HepG2 (cell line): ENCODE measurements around the gene EZH1. TPM values are rescaled to one million over a fixed set of nuclear protein-coding genes. Genes with fewer than 3 reads are reported as not detected.

Experiments
- BHLHE40 ChIP-seq: IDR thresholded peaks from 2 replicates; pipeline ENCODE4 v1.6.1; 2011; ENCODE audit warnings: low read length, improper control_type of control experiment
- DNMT1 ChIP-seq: sonication (generic); formaldehyde crosslinking; IDR thresholded peaks from 2 replicates; pipeline ENCODE4 v1.5.1; 2020; ENCODE audit warnings: mild to moderate bottlenecking, missing genetic modification reagents
- FOXP1 ChIP-seq, 2 experiments: fragments of 450-650 bp in 1 of 2; IDR thresholded peaks; 2 replicates each; pipeline ENCODE4 v1.6.1; 2017 to 2018; ENCODE audit warnings: antibody characterized with exemption in 1 of 2
- HMG20A ChIP-seq: IDR thresholded peaks from 2 replicates; pipeline ENCODE4 v1.6.1; 2016; ENCODE audit warnings: borderline replicate concordance
- HNRNPL ChIP-seq: fragments of 200-400 bp; formaldehyde crosslinking; IDR thresholded peaks from 2 replicates; pipeline ENCODE4 v1.6.1; 2017; ENCODE audit warnings: mild to moderate bottlenecking, low read depth, low read length
- KAT8 ChIP-seq: IDR thresholded peaks from 2 replicates; pipeline ENCODE4 v1.6.1; 2016; ENCODE audit warnings: missing genetic modification reagents, missing compliant biosample characterization
- MIXL1 ChIP-seq: IDR thresholded peaks from 2 replicates; pipeline ENCODE4 v1.6.1; 2016
- NFKBIZ ChIP-seq: IDR thresholded peaks from 2 replicates; pipeline ENCODE4 v1.6.1; 2018; ENCODE audit warnings: missing genetic modification reagents, missing compliant biosample characterization
- NKX3-1 ChIP-seq: sonication (generic); formaldehyde crosslinking; IDR thresholded peaks from 2 replicates; pipeline ENCODE4 v1.5.0; 2020; ENCODE audit warnings: missing genetic modification reagents
- POLR2AphosphoS5 ChIP-seq: IDR thresholded peaks from 2 replicates; pipeline ENCODE4 v1.6.1; 2012; ENCODE audit warnings: low read depth, low read length
- REXO4 ChIP-seq: sonication (generic); formaldehyde crosslinking; IDR thresholded peaks from 2 replicates; pipeline ENCODE4 v1.8.0; 2022; ENCODE audit warnings: missing genetic modification reagents, mild to moderate bottlenecking, borderline replicate concordance
- SIN3A ChIP-seq: IDR thresholded peaks from 2 replicates; pipeline ENCODE4 v1.6.1; 2011; ENCODE audit warnings: low read depth, mild to moderate bottlenecking, control low read depth, low read length, borderline replicate concordance
- SMAD1 ChIP-seq: sonication (generic); formaldehyde crosslinking; IDR thresholded peaks from 2 replicates; pipeline ENCODE4 v1.4.0; 2020; ENCODE audit warnings: missing genetic modification reagents, low read depth, mild to moderate bottlenecking, borderline replicate concordance
- SMAD9 ChIP-seq: sonication (generic); formaldehyde crosslinking; IDR thresholded peaks from 2 replicates; pipeline ENCODE4 v1.5.1; 2020; ENCODE audit warnings: mild to moderate bottlenecking, missing genetic modification reagents
- TBX2 ChIP-seq: sonication (generic); formaldehyde crosslinking; IDR thresholded peaks from 2 replicates; pipeline ENCODE4 v1.5.0; 2020; ENCODE audit warnings: missing genetic modification reagents, mild to moderate bottlenecking, borderline replicate concordance
- TCF12 ChIP-seq, 2 experiments: fragments of 450-650 bp in 1 of 2; sonication (generic) in 1 of 2; formaldehyde crosslinking in 1 of 2; IDR thresholded peaks; 2 replicates each; pipeline versions ENCODE4 v1.6.1 to v1.8.0; 2017 to 2022; ENCODE audit warnings: antibody characterized with exemption in 1 of 2, mild to moderate bottlenecking in 1 of 2, missing genetic modification reagents in 1 of 2, moderate library complexity in 1 of 2
- ZC3H4 ChIP-seq: sonication (generic); formaldehyde crosslinking; IDR thresholded peaks from 2 replicates; pipeline ENCODE4 v1.4.0; 2020; ENCODE audit warnings: missing genetic modification reagents, borderline replicate concordance
- ZNF138 ChIP-seq: sonication (generic); formaldehyde crosslinking; IDR thresholded peaks from 2 replicates; pipeline ENCODE4 v1.5.0; 2020; ENCODE audit warnings: mild to moderate bottlenecking, low read depth, missing genetic modification reagents
- ZNF225 ChIP-seq: sonication (generic); formaldehyde crosslinking; IDR thresholded peaks from 2 replicates; pipeline ENCODE4 v1.4.0; 2020; ENCODE audit warnings: mild to moderate bottlenecking, missing genetic modification reagents
- ZNF644 ChIP-seq: IDR thresholded peaks from 2 replicates; pipeline ENCODE4 v1.6.1; 2016; ENCODE audit warnings: low read depth
- ZNF652 ChIP-seq: IDR thresholded peaks from 2 replicates; pipeline ENCODE4 v1.6.1; 2016; ENCODE audit warnings: low read depth, borderline replicate concordance
- ZNF746 ChIP-seq: sonication (generic); formaldehyde crosslinking; IDR thresholded peaks from 2 replicates; pipeline ENCODE4 v1.8.0; 2022; ENCODE audit warnings: mild to moderate bottlenecking, missing genetic modification reagents
- polyA plus RNA-seq, 8 experiments: library from polyadenylated mRNA; depleted of rRNA in 3 of 8; stranded (reverse) in 7 of 8; unstranded in 1 of 8; fragments of >200 nt; fragmentation: Illumina TruSeq in 4 of 8; extraction: Trizol in 4 of 8; gene quantifications; 2 replicates each; pipeline versions ENCODE4 v1.2.1 to v1.2.3, GENCODE V29; 2011 to 2016; ENCODE audit warnings: low read depth in 4 of 8, missing spikeins in 1 of 8, mixed read lengths in 1 of 8; ENCODE audit not compliant: insufficient read depth in 1 of 8
- total RNA-seq, 5 experiments: library from RNA; depleted of rRNA; stranded (reverse); fragments of >200 nt; fragmentation: Illumina TruSeq; extraction: Trizol; gene quantifications; 2 replicates each; pipeline ENCODE4 v1.2.3, GENCODE V29; 2016; ENCODE audit warnings: low read depth in 1 of 5
- TF ChIP-seq, protein P1 (sequence below): sonication (generic); formaldehyde crosslinking; IDR thresholded peaks from 2 replicates; pipeline ENCODE4 v1.4.0; 2020; ENCODE audit warnings: missing genetic modification reagents, mild to moderate bottlenecking, borderline replicate concordance
- TF ChIP-seq, protein P2 (sequence below): sonication (generic); formaldehyde crosslinking; IDR thresholded peaks from 2 replicates; pipeline ENCODE4 v1.5.0; 2020; ENCODE audit warnings: missing genetic modification reagents, mild to moderate bottlenecking, borderline replicate concordance
- TF ChIP-seq, protein P3 (sequence below): sonication (generic); formaldehyde crosslinking; IDR thresholded peaks from 2 replicates; pipeline ENCODE4 v1.4.0; 2020; ENCODE audit warnings: missing genetic modification reagents

Gene EZH1
- total and polyA plus RNA-seq, 2 of the 13 experiments (the other 11 are each of a cell fraction or from before 2014, with no cell fraction given): 11.6 to 24.0 TPM

DNA sequence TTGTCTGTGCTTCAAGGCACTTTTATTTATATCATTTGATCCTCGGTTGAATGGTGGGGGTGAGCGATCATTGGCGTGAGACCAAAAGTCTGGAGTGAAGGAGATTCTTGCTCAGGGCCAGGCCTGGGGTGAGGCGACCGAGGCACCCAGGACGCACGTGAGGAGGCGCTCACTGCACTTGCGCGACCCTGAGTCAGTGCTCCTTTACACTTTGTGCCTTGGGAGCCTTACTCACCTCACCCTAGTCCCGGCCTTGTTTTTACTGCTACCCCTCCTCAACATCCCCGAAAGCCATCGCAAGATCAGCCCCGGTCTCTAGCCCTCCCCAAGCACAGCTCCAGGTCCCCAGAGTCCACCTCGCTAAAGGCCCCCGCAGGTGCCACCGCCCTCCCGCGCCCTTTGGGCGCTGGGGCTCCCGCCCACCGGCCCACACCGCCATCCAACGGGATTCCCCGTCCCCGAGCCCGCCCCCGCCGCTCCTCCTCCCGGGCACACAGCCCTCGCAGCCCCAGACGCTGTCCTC, 496 bp downstream of the EZH1 start (continued):
- TF ChIP-seq HNRNPL (0 out of 2 replicates have a peak, but pooled peaks have one; percentile 18), ZNF652 (no peak), ZC3H4 (CRISPR knock-in tag) (no peak; the same call in 1 of the 2 replicates), POLR2AphosphoS5 (peak; percentile 90), NKX3-1 (CRISPR knock-in tag) (peak; percentile 55; the same call in 1 of the 2 replicates), HMG20A (CRISPR knock-in tag) (no peak), ZNF746 (CRISPR knock-in tag) (0 out of 2 replicates have a peak, but pooled peaks have one; percentile 4), TBX2 (CRISPR knock-in tag) (no peak), REXO4 (0 out of 2 replicates have a peak, but pooled peaks have one; percentile 81), SIN3A (peak; percentile 42; the same call in 1 of the 2 replicates), KAT8 (CRISPR knock-in tag) (0 out of 2 replicates have a peak, but pooled peaks have one; percentile 7), ZNF644 (CRISPR knock-in tag) (no peak), ZNF225 (no peak), DNMT1 (no peak), BHLHE40 (peak; percentile 98), SMAD9 (CRISPR knock-in tag) (peak; percentile 21; the same call in 1 of the 2 replicates), MIXL1 (no peak; the same call in 1 of the 2 replicates), FOXP1 (IDR thresholded peaks at IDR 0.05) (no peak), FOXP1 (CRISPR knock-in tag; IDR thresholded peaks at IDR 0.05) (no peak), NFKBIZ (no peak), ZNF138 (CRISPR knock-in tag) (peak; percentile 48; the same call in 1 of the 2 replicates), SMAD1 (CRISPR knock-in tag) (no peak; the same call in 1 of the 2 replicates), TCF12 (IDR thresholded peaks at IDR 0.05) (no peak), TCF12 (CRISPR knock-in tag; IDR thresholded peaks at IDR 0.05) (0 out of 2 replicates have a peak, but pooled peaks have one; percentile 23)
- TF ChIP-seq, protein P1, sequence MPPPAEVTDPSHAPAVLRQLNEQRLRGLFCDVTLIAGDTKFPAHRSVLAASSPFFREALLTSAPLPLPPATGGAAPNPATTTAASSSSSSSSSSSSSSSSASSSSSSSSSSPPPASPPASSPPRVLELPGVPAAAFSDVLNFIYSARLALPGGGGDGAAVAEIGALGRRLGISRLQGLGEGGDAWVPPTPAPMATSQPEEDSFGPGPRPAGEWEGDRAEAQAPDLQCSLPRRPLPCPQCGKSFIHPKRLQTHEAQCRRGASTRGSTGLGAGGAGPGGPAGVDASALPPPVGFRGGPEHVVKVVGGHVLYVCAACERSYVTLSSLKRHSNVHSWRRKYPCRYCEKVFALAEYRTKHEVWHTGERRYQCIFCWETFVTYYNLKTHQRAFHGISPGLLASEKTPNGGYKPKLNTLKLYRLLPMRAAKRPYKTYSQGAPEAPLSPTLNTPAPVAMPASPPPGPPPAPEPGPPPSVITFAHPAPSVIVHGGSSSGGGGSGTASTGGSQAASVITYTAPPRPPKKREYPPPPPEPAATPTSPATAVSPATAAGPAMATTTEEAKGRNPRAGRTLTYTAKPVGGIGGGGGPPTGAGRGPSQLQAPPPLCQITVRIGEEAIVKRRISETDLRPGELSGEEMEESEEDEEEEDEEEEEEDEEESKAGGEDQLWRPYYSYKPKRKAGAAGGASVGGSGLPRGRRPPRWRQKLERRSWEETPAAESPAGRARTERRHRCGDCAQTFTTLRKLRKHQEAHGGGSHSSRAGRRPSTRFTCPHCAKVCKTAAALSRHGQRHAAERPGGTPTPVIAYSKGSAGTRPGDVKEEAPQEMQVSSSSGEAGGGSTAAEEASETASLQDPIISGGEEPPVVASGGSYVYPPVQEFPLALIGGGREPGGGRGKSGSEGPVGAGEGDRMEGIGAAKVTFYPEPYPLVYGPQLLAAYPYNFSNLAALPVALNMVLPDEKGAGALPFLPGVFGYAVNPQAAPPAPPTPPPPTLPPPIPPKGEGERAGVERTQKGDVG (CRISPR knock-in tag): no peak; the same call in 1 of the 2 replicates
- TF ChIP-seq, protein P2, sequence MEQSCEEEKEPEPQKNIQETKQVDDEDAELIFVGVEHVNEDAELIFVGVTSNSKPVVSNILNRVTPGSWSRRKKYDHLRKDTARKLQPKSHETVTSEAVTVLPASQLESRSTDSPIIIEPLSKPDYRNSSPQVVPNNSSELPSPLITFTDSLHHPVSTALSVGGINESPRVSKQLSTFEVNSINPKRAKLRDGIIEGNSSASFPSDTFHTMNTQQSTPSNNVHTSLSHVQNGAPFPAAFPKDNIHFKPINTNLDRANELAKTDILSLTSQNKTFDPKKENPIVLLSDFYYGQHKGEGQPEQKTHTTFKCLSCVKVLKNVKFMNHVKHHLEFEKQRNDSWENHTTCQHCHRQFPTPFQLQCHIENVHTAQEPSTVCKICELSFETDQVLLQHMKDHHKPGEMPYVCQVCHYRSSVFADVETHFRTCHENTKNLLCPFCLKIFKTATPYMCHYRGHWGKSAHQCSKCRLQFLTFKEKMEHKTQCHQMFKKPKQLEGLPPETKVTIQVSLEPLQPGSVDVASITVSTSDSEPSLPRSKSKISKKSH (CRISPR knock-in tag): 0 out of 2 replicates have a peak, but pooled peaks have one; percentile 4
- TF ChIP-seq, protein P3, sequence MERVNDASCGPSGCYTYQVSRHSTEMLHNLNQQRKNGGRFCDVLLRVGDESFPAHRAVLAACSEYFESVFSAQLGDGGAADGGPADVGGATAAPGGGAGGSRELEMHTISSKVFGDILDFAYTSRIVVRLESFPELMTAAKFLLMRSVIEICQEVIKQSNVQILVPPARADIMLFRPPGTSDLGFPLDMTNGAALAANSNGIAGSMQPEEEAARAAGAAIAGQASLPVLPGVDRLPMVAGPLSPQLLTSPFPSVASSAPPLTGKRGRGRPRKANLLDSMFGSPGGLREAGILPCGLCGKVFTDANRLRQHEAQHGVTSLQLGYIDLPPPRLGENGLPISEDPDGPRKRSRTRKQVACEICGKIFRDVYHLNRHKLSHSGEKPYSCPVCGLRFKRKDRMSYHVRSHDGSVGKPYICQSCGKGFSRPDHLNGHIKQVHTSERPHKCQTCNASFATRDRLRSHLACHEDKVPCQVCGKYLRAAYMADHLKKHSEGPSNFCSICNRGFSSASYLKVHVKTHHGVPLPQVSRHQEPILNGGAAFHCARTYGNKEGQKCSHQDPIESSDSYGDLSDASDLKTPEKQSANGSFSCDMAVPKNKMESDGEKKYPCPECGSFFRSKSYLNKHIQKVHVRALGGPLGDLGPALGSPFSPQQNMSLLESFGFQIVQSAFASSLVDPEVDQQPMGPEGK: no peak
